Vagina (tissue), 2 donors: ENCODE results near the gene SIRT7. TPM values are rescaled to one million over a fixed set of nuclear protein-coding genes. Genes with fewer than 3 reads are reported as not detected.

Experiments used
- DNase-seq, 2 donors: peaks; one replicate each; pipeline ENCODE4 v3.0.0-alpha.2; 2017; ENCODE audit errors: extremely low spot score in 2 of 2
- H3K27ac ChIP-seq: fragments of 200-600 bp; sonication (generic); one replicate; pipeline ENCODE4 v1.5.1; 2019
- H3K27me3 ChIP-seq: fragments of 200-600 bp; sonication (generic); one replicate; pipeline ENCODE4 v1.5.1; 2019
- H3K36me3 ChIP-seq, 2 donors: fragments of 200-600 bp; sonication (generic); one replicate each; pipeline ENCODE4 v1.5.1; 2017 to 2019
- H3K4me1 ChIP-seq: fragments of 200-600 bp; sonication (generic); one replicate; pipeline ENCODE4 v1.5.1; 2019
- H3K4me3 ChIP-seq, 2 donors: fragments of 200-600 bp; sonication (generic); 1 replicate in 1 of 2; 2 replicates in 1 of 2; pipeline ENCODE4 v1.5.1; 2016 to 2019
- H3K9me3 ChIP-seq: fragments of 200-600 bp; sonication (generic); one replicate; pipeline ENCODE4 v1.5.1; 2019
- POLR2A ChIP-seq, 2 donors: fragments of 450-650 bp; IDR thresholded peaks; one replicate each; pipeline ENCODE4 v1.6.1; 2017; ENCODE audit warnings: antibody characterized with exemption in 2 of 2, mild to moderate bottlenecking in 2 of 2, moderate library complexity in 2 of 2
- POLR2AphosphoS5 ChIP-seq, 2 donors: sonication (generic); formaldehyde crosslinking; IDR thresholded peaks; one replicate each; pipeline ENCODE4 v1.9.0; 2017; ENCODE audit warnings: antibody characterized with exemption in 2 of 2, mild to moderate bottlenecking in 2 of 2, low read depth in 1 of 2; ENCODE audit not compliant: insufficient read depth in 1 of 2
- intact Hi-C: fragments of 100-400 bp; cut with DNase I; formaldehyde crosslinking; loops from one replicate; pipeline ENCODE4 v1.15.1; 2023
- total RNA-seq: library from RNA; depleted of rRNA; stranded (reverse); fragments of >200 nt; gene quantifications from one replicate; pipeline ENCODE4 v1.2.3, GENCODE V29; 2016
- TF ChIP-seq, protein P1 (sequence below), 3 experiments: fragments of 450-650 bp in 2 of 3; fragments of 200-600 bp in 1 of 3; sonication (generic) in 1 of 3; IDR thresholded peaks; one replicate each; pipeline ENCODE4 v1.5.1; 2017 to 2019; ENCODE audit warnings: antibody characterized with exemption in 3 of 3, mild to moderate bottlenecking in 2 of 3, moderate library complexity in 2 of 3

The SIRT7 gene
- total RNA-seq, 1 donor from 2014 or later, result 47.9 TPM

DNA sequence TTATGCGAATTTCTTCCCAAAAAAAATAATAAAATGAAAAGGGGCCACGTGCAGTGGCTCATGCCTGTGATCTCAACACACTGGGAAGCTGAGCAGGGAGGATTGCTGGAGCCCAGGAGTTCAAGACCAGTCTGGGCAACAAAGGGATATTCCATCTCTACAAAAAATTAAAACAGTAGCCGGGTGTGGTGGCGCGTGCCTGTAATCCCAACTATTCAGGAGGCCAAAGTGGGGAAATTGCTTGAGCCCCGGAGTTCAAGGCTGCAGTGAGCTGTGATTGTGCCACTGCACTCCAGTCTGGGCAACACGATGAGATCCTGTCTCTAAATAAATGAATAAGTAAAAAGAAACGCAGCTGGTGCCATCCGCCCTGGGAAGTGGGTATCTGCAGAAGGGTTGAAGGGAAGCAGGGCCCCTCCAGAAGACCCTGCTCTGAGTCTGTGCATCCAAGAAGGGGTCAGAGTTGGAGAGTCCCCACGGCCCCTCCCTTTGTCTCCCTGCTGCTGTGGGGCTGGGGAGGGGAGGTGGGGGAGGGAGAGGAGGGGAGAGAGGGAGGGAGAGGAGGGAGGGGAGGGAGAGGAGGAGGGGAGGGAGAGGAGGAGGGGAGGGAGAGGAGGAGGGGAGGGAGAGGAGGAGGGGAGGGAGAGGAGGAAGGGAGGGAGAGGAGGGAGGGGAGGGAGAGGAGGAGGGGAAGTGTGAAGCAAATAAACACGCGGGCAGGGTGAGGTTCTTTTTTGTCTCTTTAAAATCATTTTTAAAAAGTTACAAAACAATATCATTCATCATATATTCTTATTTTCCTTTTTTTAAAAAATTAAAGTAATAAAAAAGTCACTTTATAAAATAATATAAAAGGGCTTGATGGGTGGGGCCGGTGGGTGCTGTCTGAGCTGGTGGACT is 34.1 kb upstream of the SIRT7 start:
- no peak overlapping the region for H3K27ac ChIP-seq
- H3K9me3 ChIP-seq, result no peaks in the 10 kb centered on the region
- no peak overlapping the region for H3K4me3 ChIP-seq
- TF ChIP-seq, protein P1, sequence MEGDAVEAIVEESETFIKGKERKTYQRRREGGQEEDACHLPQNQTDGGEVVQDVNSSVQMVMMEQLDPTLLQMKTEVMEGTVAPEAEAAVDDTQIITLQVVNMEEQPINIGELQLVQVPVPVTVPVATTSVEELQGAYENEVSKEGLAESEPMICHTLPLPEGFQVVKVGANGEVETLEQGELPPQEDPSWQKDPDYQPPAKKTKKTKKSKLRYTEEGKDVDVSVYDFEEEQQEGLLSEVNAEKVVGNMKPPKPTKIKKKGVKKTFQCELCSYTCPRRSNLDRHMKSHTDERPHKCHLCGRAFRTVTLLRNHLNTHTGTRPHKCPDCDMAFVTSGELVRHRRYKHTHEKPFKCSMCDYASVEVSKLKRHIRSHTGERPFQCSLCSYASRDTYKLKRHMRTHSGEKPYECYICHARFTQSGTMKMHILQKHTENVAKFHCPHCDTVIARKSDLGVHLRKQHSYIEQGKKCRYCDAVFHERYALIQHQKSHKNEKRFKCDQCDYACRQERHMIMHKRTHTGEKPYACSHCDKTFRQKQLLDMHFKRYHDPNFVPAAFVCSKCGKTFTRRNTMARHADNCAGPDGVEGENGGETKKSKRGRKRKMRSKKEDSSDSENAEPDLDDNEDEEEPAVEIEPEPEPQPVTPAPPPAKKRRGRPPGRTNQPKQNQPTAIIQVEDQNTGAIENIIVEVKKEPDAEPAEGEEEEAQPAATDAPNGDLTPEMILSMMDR (IDR thresholded peaks at IDR 0.05), result no peak
- TF ChIP-seq POLR2AphosphoS5 (IDR thresholded peaks at IDR 0.05; ENCODE audit: insufficient read depth in 1 of 2, low read depth in 1 of 2) (no peak), POLR2A (IDR thresholded peaks at IDR 0.05) (no peak)
- no peaks in the 10 kb centered on the region for H3K27me3 ChIP-seq
- H3K4me1 ChIP-seq, result no peaks in the 10 kb centered on the region
- no peak for DNase-seq
- intact Hi-C loops, result loop anchor here (10.0 kb wide), 1 partner anchor 203 kb away; no protein-coding TSS in a partner anchor
- no peaks in the 10 kb centered on the region for H3K36me3 ChIP-seq

DNA sequence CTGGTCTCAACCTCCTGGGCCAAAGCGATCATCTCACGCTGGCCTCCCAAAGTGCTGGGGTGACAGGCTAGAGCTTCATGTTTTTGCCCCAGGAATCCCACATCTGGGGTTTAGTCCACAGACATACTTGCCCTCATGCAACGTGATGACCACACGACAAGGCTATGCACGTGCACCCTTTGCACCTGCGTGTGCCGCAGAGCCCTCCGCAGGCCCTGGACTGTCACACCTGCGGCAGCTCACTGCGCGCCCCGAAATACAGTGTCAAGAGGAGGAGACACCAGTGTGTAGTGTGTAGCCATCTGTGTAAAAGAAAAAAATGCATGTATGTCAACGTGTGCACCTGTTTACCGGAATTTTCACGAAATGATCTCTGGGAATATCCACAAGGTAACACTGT is 32.5 kb upstream of the SIRT7 start:
- intact Hi-C loops, result loop anchor here (10.0 kb wide), 1 partner anchor 204 kb away; no protein-coding TSS in a partner anchor
- no peaks in the 10 kb centered on the region for H3K9me3 ChIP-seq
- H3K4me3 ChIP-seq, result no peak overlapping the region
- no peak overlapping the region for H3K27ac ChIP-seq
- TF ChIP-seq POLR2A (IDR thresholded peaks at IDR 0.05) (no peak), POLR2AphosphoS5 (IDR thresholded peaks at IDR 0.05; ENCODE audit: insufficient read depth in 1 of 2, low read depth in 1 of 2) (no peak)
- no peaks in the 10 kb centered on the region for H3K27me3 ChIP-seq
- no peaks in the 10 kb centered on the region for H3K4me1 ChIP-seq
- DNase-seq, result no peak
- H3K36me3 ChIP-seq, result no peaks in the 10 kb centered on the region

DNA sequence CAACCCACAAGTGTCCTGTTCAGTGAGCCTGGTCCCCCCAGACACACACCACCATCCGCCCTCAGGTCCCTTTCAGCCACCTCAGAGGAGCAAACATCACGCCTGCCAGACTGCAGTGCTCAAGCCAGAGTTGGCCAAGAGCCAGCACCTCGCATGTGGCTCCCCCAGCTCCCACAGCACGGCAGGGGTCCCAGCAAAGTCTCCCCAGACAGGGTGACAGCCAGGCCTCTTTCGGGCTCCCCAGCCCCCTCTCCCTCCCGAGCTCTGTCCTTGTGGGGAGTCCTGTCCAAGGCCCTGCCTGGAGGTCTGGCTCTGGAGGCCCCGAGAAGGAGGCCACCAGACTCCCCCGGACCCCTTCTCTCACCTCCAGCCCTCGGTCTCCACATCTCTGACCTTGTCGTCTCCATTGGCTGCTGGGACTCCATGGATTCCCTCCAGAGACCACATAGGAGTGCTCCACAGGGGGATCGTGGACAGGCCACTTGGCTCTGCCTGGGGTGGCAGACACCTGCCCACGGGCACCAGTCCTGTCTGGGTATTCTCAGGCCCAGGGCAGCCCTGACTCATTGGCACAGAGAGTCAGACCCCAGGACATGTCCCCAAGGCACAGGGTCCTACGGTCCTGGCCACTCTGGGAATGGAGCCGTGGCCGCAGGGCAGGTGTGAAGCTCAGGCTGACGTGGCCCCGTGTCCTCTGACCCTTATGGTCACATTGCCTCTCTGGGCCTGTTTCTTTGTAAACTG is 30.8 kb upstream of the SIRT7 start:
- intact Hi-C loops, result no loop called here
- TF ChIP-seq POLR2A (IDR thresholded peaks at IDR 0.05) (no peak), POLR2AphosphoS5 (IDR thresholded peaks at IDR 0.05; ENCODE audit: insufficient read depth in 1 of 2, low read depth in 1 of 2) (no peak)
- TF ChIP-seq, protein P1 (IDR thresholded peaks at IDR 0.05), result no peak
- H3K27me3 ChIP-seq, result no peaks in the 10 kb centered on the region

DNA sequence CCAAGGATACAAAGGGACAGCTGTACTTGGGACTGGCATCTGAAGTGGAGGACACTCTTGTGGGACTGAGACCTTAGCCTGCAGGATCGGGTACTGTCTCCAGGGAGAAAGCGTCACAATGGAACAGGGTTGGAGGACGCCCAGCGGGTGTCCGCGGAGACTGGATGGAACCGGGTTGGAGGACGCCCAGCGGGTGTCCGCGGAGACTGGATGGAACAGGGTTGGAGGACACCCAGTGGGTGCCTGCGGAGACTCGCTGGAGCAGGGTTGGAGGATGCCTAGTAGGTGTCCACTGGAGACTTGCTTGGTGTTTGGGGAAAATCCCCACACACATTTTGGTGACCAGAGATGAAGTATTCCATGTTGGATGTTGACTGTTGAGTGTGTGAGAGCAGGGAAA is 29.2 kb upstream of the SIRT7 start, which contains the start of gene MYADML2:
MYADML2 (minus strand) TSS at position 45 of the 400 bp plus-strand sequence. CDS start 5,492 bp downstream, outside the sequence.
- no peak for DNase-seq
- Histone ChIP-seq H3K4me1 (no peaks in the 10 kb centered on the region), H3K27ac (no peak within 1 kb of the TSS), H3K9me3 (no peaks in the 10 kb centered on the region), H3K36me3 (no peaks in the 10 kb centered on the region), H3K4me3 (no peak within 1 kb of the TSS), H3K27me3 (no peaks in the 10 kb centered on the region)
- intact Hi-C loops, result no loop called here
- TF ChIP-seq, protein P1 (IDR thresholded peaks at IDR 0.05), result no peak
- TF ChIP-seq POLR2A (IDR thresholded peaks at IDR 0.05) (no peak), POLR2AphosphoS5 (IDR thresholded peaks at IDR 0.05; ENCODE audit: insufficient read depth in 1 of 2, low read depth in 1 of 2) (no peak)

More for the DNA sequence above, 30.8 kb upstream of the SIRT7 start:
- H3K4me3 ChIP-seq, result no peak overlapping the region
- peak in 1 of 2 donors; percentile 77 for DNase-seq
- H3K36me3 ChIP-seq, result no peaks in the 10 kb centered on the region
- H3K27ac ChIP-seq, result no peak overlapping the region
- no peaks in the 10 kb centered on the region for H3K9me3 ChIP-seq
- no peaks in the 10 kb centered on the region for H3K4me1 ChIP-seq

DNA sequence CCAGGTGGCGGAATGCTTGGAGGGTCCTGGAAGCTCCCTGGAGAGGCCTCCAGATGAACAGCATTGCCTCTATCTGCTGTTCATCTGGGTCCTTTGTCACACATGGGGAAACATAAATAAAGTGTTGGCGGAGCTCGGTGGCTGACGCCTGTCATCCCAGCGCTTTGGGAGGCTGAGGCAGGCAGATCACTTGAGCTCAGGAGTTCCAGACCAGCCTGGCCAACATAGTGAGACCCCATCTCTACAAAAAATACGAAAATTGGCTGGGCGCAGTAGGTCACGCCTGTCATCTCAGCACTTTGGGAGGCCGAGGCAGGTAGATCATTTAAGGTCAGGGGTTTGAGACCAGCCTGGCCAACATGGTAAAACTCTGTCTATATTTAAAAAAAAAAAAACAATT is 26.9 kb upstream of the SIRT7 start:
- H3K4me3 ChIP-seq, result no peak overlapping the region
- intact Hi-C loops, result no loop called here
- DNase-seq, result no peak
- H3K9me3 ChIP-seq, result no peaks in the 10 kb centered on the region
- no peaks in the 10 kb centered on the region for H3K36me3 ChIP-seq
- no peak overlapping the region for H3K27ac ChIP-seq
- TF ChIP-seq POLR2AphosphoS5 (IDR thresholded peaks at IDR 0.05; ENCODE audit: insufficient read depth in 1 of 2, low read depth in 1 of 2) (no peak), POLR2A (IDR thresholded peaks at IDR 0.05) (no peak)
- TF ChIP-seq, protein P1 (IDR thresholded peaks at IDR 0.05), result no peak
- peaks cover 4% of the 10 kb centered on the region for H3K27me3 ChIP-seq
- H3K4me1 ChIP-seq, result peaks cover 4% of the 10 kb centered on the region
